HG03520 (cell line): ENCODE data around the gene SFT2D3.

Experiments used
- ATAC-seq: cut with Tn5 transposase; IDR thresholded peaks from one replicate; pipeline ENCODE4 v1.9.1; 2021; ENCODE audit warnings: mild to moderate bottlenecking, moderate library complexity; ENCODE audit not compliant: unreplicated experiment

Gene SFT2D3

GRCh38 chr2:127705391-127706065, 4.2 kb downstream of the SFT2D3 start:
- no peak for ATAC-seq

GRCh38 chr2:127706215-127706990, 5.1 kb downstream of the SFT2D3 start:
- ATAC-seq = no peak

GRCh38 chr2:127707890-127708648, 6.8 kb downstream of the SFT2D3 start:
- ATAC-seq = no peak

GRCh38 chr2:127709336-127709735, 8.0 kb downstream of the SFT2D3 start:
- ATAC-seq = no peak

GRCh38 chr2:127712999-127713398, 11.7 kb downstream of the SFT2D3 start:
- ATAC-seq = no peak

GRCh38 chr2:127713562-127713961, 12.3 kb downstream of the SFT2D3 start:
- no peak for ATAC-seq

GRCh38 chr2:127715778-127716449, 14.6 kb downstream of the SFT2D3 start:
- ATAC-seq = no peak

GRCh38 chr2:127718271-127718670, 17.0 kb downstream of the SFT2D3 start:
- ATAC-seq = no peak

- ATAC-seq = no peak
Measured at GRCh38 chr2:127719301-127720218, 18.3 kb downstream of the SFT2D3 start.

GRCh38 chr2:127721311-127721977, 20.1 kb downstream of the SFT2D3 start:
- no peak for ATAC-seq

GRCh38 chr2:127721978-127722355, 20.7 kb downstream of the SFT2D3 start:
- no peak for ATAC-seq

- ATAC-seq = no peak
Measured at GRCh38 chr2:127722807-127723206, 21.5 kb downstream of the SFT2D3 start.

- no peak for ATAC-seq
Measured at GRCh38 chr2:127726158-127726880, 25.0 kb downstream of the SFT2D3 start.

GRCh38 chr2:127733113-127733815, 32.0 kb downstream of the SFT2D3 start:
- no peak for ATAC-seq

- ATAC-seq = no peak
Measured at GRCh38 chr2:127733816-127734537, 32.7 kb downstream of the SFT2D3 start.

GRCh38 chr2:127735044-127735443, 33.7 kb downstream of the SFT2D3 start:
- no peak for ATAC-seq

GRCh38 chr2:127735537-127736399, 34.5 kb downstream of the SFT2D3 start:
- ATAC-seq = no peak
